Measurements from ENCODE around the gene CACNA1C.
"Not testable (repeated sequence)": the region's sequence is repeated elsewhere in the genome, so short reads cannot be mapped to it uniquely, and the experiment has no call there.

The CACNA1C gene

DNA sequence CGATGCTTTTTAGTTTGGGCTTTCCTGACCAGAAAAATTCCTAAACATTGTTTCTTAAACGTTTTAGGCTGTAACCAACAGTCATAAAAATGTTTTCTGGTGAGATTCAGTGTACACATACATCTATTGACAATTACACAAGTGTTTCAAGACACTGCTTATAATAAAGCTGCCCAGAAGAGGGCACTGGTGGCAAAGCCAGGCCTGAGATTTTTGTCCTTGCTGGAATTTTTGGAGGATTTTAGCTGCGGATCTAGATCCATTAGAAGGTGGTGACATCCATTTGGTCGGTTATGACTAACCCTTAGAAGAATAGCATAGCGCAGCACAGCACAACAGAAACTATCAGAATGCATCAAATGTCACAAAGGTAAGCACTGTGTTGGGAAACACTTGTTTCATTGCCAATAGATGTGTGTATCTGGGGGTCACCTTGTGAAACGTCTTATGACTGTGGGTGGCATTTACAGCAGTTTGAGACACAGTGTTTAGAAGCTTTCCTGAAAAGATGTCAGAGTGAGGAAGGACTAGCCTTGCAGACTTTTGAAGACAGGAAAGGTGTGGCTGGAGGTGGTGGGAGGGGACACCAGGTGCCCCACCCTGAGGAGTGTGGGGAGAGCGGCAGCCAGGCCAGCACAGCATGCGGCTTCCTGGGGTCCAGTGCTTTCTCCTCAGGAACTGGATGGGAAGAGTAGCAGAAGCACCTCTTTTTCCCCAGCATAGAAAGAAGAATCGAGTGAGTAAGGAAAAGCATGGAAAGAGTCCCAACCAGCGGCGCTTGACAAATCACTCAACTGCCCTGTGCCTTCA lies 687.2 kb downstream of the CACNA1C start:
- no peaks in the 10 kb centered on the region for H3K36me3 ChIP-seq
- H3K9me3 ChIP-seq (replicated peaks in 1 of 11): peaks cover 0 to 5% (median 0%) of the 10 kb centered on the region in 11 experiments; a peak in 5 of 22 replicates
- peaks cover 0 to 13% (median 0%) of the 10 kb centered on the region in 11 experiments; a peak in 2 of 22 replicates for H4K20me1 ChIP-seq
- no peak for TF ChIP-seq Cebpa-rat (IDR thresholded peaks at IDR 0.05)
- no peak overlapping the region for H3K27ac ChIP-seq
- H3K4me1 ChIP-seq: peaks cover 6 to 88% (median 77%) of the 10 kb centered on the region in 10 experiments
- H3K4me3 ChIP-seq: no peak overlapping the region
- H3K4me2 ChIP-seq: peak overlapping the region in 6 of 11 experiments; percentile 3 to 75 (median 28); a peak in 7 of 22 replicates
- H3K27me3 ChIP-seq: peaks cover 0 to 44% (median 12%) of the 10 kb centered on the region in 11 experiments; a peak in 14 of 22 replicates
- no peak overlapping the region for H3K9ac ChIP-seq

- H3K4me2 ChIP-seq: peak overlapping the region in 10 of 11 experiments; percentile 10 to 93 (median 82); a peak in 18 of 22 replicates
- H3K36me3 ChIP-seq, H3K9ac ChIP-seq: not testable (repeated sequence)
- peaks cover 0 to 73% (median 61%) of the 10 kb centered on the region in 10 experiments; a peak in 18 of 20 replicates for H3K4me1 ChIP-seq
- peaks cover 0 to 39% (median 12%) of the 10 kb centered on the region in 11 experiments; a peak in 14 of 22 replicates for H3K27me3 ChIP-seq
- H3K9me3 ChIP-seq (replicated peaks in 1 of 11): peaks cover 0 to 19% (median 6%) of the 10 kb centered on the region in 11 experiments; a peak in 9 of 22 replicates
- H3K4me3 ChIP-seq: peak overlapping the region in 1 of 10 experiments; percentile 20; a peak in 2 of 20 replicates
- peak in 6 of 11 experiments; percentile 14 to 65 (median 38); a peak in 5 of 22 replicates for TF ChIP-seq Cebpa-rat (IDR thresholded peaks at IDR 0.05)
- H3K27ac ChIP-seq: peak overlapping the region in 3 of 11 experiments; percentile 9 to 33 (median 20); a peak in 3 of 22 replicates
- peaks cover 0 to 13% (median 0%) of the 10 kb centered on the region in 11 experiments; a peak in 2 of 22 replicates for H4K20me1 ChIP-seq
Observed at GRCh38 chr12:2742037-2742436, 689.2 kb downstream of the CACNA1C start.

DNA sequence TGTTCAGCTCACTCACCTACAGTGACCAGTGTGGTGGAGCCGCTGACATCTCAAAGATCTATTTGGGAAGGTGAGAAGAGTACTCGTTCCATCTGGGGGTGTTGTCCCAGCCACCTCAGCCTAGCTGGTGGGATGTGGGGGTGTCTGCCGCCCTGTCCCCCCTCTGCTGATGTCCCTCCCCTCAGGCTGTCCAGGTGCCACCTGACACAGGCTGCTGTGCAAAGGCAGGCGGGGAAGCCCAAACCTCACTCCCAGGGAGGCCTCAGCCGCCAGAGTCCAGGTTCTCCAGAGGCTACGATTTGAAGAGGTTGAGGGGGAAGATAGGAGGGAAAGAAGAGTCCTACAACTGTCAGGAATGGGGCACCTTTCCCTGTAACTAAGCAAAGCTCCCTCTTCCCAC lies 690.7 kb downstream of the CACNA1C start:
- no peak for TF ChIP-seq Cebpa-rat (IDR thresholded peaks at IDR 0.05)
- Histone ChIP-seq H3K27ac (no peak overlapping the region), H3K4me2 (peak overlapping the region in 9 of 11 experiments; percentile 54 to 93 (median 82); a peak in 18 of 22 replicates)

GRCh38 chr12:2745655-2746054 lies 692.9 kb downstream of the CACNA1C start:
- Histone ChIP-seq H3K9ac (no peak overlapping the region), H3K36me3 (no peaks in the 10 kb centered on the region), H3K4me2 (peak overlapping the region in 5 of 11 experiments; percentile 11 to 25 (median 13); a peak in 4 of 22 replicates), H3K4me3 (no peak overlapping the region), H3K9me3 (replicated peaks in 1 of 11) (peaks cover 0 to 34% (median 7%) of the 10 kb centered on the region in 11 experiments; a peak in 9 of 22 replicates), H3K27ac (no peak overlapping the region), H3K4me1 (peaks cover 0 to 45% (median 34%) of the 10 kb centered on the region in 10 experiments; a peak in 18 of 20 replicates), H3K27me3 (peaks cover 0 to 43% (median 12%) of the 10 kb centered on the region in 11 experiments; a peak in 16 of 22 replicates), H4K20me1 (peaks cover 0 to 6% (median 0%) of the 10 kb centered on the region in 11 experiments; a peak in 2 of 22 replicates)
- TF ChIP-seq Cebpa-rat (IDR thresholded peaks at IDR 0.05): no peak

More for the DNA sequence above, 690.7 kb downstream of the CACNA1C start:
- H3K27me3 ChIP-seq: peaks cover 0 to 29% (median 12%) of the 10 kb centered on the region in 11 experiments; a peak in 14 of 22 replicates
- no peak overlapping the region for H3K9ac ChIP-seq
- H3K4me3 ChIP-seq: no peak overlapping the region
- peaks cover 0 to 22% (median 6%) of the 10 kb centered on the region in 11 experiments; a peak in 9 of 22 replicates for H3K9me3 ChIP-seq (replicated peaks in 1 of 11)
- no peaks in the 10 kb centered on the region for H3K36me3 ChIP-seq
- H3K4me1 ChIP-seq: peaks cover 0 to 60% (median 47%) of the 10 kb centered on the region in 10 experiments; a peak in 18 of 20 replicates
- peaks cover 0 to 13% (median 0%) of the 10 kb centered on the region in 11 experiments; a peak in 2 of 22 replicates for H4K20me1 ChIP-seq
